Measurements from ENCODE around the gene CAMKMT.

- no peak for TF ChIP-seq JUN (IDR thresholded peaks at IDR 0.05; ENCODE audit: borderline replicate concordance, low read depth, low read length)
- TF ChIP-seq JUN (CRISPR knock-in tag; IDR thresholded peaks at IDR 0.05; ENCODE audit: borderline replicate concordance): no peak
- no peak for TF ChIP-seq EGR1 (conservative IDR thresholded peaks at IDR 0.05)
- no peak for TF ChIP-seq GTF2F1 (IDR thresholded peaks at IDR 0.05; ENCODE audit: low read depth, low read length)
- TF ChIP-seq MTF1 (CRISPR knock-in tag; IDR thresholded peaks at IDR 0.05; ENCODE audit: borderline replicate concordance): no peak
- no peak for TF ChIP-seq USF2 (CRISPR knock-in tag; IDR thresholded peaks at IDR 0.05)
- TF ChIP-seq ZNF146 (CRISPR knock-in tag; IDR thresholded peaks at IDR 0.05; ENCODE audit: unreplicated experiment): no peak
- no peak for TF ChIP-seq PRPF4 (IDR thresholded peaks at IDR 0.05; ENCODE audit: insufficient read depth, low read depth, low read length, poor library complexity, severe bottlenecking)
These were observed 294.7 kb downstream of the CAMKMT start for GRCh38 chr2:44656460-44656859.
